GM12875 (cell line): ENCODE measurements around the gene UBE2O.
A peak's percentile ranks its signal among the peaks of the same experiment; 100 is the strongest.

Source experiments
- H3K4me3 ChIP-seq: one replicate; pipeline ENCODE4 v1.5.1; 2011; ENCODE audit warnings: low read depth, low read length, control low read depth
- CTCF ChIP-seq: IDR thresholded peaks from 2 replicates; pipeline ENCODE4 v1.5.1; 2011; ENCODE audit warnings: low read depth, mild to moderate bottlenecking, control low read depth, inconsistent platforms, low read length, moderate library complexity, borderline replicate concordance; ENCODE audit not compliant: insufficient read depth

Gene UBE2O

GRCh38 chr17:76445697-76446448 lies 7.1 kb downstream of the UBE2O start:
- no peak for TF ChIP-seq CTCF
- no peak overlapping the region for H3K4me3 ChIP-seq

DNA sequence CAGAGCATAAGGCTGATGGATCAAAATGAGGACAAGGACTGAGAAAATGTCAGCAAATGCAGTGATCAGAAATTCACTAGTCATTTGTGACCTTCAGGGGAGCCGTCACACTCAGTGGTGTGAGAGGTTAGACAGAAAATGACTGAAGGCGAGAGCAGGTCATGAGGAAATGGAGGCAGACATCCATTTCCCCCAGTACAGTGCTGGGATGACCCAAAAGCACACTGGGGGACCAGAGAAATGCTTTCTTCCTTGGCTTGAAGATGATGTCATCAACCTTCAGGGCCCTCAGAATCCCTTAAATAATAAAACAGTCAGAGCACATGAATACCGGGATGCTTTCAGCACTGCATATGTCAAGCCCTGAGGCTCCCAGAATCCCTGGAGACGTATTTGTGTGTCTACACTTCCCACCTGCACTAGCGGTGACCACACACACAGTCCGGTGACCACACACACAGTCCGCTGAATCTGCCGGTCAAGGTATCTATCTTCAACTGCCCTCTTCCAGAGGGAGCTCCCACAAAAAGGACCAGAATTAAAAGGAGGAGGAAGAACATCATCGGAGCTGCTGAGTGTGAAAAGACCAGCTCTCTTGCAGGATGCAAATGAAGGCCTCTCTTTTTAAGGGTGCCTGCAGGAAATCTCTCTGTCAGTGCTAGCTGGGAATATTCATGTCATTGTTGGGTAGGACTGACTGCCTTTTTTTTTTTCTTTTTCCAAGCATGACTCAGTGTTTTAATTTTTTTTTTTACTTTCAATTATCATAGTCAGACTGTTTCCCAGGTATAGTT lies 8.2 kb downstream of the UBE2O start:
- H3K4me3 ChIP-seq = peak overlapping the region; percentile 6
- TF ChIP-seq CTCF = no peak

DNA sequence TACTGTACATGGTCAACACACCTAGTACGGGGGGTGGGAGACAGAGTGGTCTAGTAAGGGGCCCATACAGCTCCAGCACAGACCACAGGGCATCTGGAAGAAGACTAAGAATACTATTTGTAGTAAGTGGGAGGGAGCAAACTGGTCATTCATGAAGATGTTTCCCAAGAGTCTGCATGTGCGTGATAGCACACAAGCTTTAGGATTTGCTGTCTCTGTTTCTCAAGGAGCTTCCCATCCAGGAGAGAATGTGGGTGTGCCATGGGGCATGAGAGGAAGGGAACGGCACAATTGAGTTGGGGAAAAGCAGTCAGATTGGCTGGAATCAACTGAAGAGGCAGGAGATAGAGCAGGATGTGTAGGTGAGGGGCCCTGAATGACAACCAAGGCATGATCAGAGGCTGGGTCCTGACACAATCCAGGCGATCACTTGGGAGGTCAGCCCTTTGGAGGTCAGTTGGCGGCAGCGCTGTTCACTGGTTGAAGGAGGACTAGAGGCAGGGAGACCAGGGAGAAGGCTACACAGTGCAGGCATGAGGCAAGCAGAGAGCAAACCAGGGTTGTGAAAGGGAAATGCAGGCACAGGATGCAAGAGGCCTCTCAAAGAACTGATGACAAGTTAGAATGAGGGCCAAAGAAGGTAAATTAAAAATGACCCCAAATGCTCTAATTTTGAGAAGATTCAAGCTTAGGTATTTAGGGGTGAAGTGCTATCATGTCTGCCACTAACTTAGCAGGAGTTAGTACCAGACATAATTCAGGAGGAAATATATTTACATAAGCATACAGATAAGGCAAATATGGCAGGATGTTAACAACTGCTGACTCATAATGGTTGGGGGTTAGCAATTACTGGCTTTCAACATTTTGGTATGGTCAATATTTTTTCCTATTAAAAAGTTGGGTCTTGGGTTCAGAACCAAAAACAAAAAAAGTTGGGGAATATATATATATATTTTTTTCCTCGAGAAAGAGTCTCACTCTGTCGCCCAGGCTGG lies 10.3 kb downstream of the UBE2O start:
- no peak for TF ChIP-seq CTCF
- no peak overlapping the region for H3K4me3 ChIP-seq

DNA sequence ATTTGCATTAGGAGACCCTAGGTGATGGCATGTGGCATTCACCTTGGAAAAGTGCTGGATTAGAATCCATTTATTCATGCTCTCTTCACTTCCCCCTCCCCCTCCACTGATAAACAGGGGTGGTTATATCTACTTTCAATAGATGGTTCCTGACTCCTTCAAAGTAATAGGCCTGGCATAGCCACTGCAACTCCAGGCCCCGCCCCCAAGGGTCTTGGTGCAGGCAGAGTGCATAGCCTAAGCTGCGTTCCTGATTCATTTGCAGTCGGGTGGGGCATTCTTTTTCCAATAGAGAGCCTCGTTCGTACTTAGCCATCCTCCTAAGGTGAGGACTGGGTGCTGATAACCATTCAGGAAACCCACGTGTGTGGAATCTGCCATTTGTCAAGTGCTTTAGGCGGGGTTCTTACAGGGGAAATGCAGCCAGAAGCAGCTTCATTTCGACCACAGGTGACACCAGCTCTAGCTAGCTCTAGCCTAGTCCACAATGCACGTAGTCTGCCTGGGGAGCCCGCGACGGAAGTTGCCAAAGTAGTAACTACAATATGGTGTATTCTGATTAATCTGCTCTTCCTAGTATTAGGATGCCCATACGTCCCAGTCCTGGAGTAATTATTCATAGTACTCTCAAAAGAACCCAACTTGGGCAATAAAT lies 11.1 kb downstream of the UBE2O start:
- TF ChIP-seq CTCF = no peak
- no peak overlapping the region for H3K4me3 ChIP-seq

DNA sequence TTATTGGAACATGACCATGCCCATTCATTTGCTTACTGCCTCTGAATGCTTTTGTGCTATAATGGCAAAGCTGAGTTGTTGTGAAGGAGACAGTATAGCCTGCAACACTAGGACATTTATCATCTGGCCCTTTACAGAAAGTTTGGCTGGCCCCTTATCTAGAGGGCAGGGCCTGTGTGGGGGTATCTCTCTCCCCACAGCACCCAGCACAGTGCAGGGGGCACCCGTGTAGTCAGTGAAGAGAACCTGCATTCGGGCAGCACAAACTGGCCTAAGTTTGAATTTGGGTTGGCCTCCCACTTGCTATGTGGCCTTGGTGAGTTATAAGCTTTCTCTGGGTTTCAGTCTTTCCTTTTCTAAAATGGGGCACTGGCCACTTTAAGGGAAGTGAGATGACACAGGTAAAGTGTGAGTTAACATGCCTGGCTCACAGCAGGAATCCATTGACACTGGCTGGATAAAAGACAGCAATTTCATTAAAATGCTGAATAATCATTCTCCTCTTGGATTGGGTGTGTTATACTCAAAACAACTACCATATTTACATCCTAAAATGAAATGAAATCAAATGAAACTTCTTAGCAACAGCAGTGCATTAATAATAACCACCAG lies 12.1 kb downstream of the UBE2O start:
- H3K4me3 ChIP-seq = no peak overlapping the region
- no peak for TF ChIP-seq CTCF

GRCh38 chr17:76439314-76439928 lies 13.5 kb downstream of the UBE2O start:
- H3K4me3 ChIP-seq = no peak overlapping the region
- TF ChIP-seq CTCF = no peak
